ENCODE data around the gene GPALPP1.
"Not testable (repeated sequence)": the region's sequence is repeated elsewhere in the genome, so short reads cannot be mapped to it uniquely, and the experiment has no call there.

- not testable (repeated sequence) for TF ChIP-seq POLR2A, CTCF (IDR thresholded peaks at IDR 0.05)
Measured at GRCh38 chr13:45019981-45020380, 30.6 kb downstream of the GPALPP1 start.
